ENCODE measurements around the gene DLK1.

Gene DLK1

DNA sequence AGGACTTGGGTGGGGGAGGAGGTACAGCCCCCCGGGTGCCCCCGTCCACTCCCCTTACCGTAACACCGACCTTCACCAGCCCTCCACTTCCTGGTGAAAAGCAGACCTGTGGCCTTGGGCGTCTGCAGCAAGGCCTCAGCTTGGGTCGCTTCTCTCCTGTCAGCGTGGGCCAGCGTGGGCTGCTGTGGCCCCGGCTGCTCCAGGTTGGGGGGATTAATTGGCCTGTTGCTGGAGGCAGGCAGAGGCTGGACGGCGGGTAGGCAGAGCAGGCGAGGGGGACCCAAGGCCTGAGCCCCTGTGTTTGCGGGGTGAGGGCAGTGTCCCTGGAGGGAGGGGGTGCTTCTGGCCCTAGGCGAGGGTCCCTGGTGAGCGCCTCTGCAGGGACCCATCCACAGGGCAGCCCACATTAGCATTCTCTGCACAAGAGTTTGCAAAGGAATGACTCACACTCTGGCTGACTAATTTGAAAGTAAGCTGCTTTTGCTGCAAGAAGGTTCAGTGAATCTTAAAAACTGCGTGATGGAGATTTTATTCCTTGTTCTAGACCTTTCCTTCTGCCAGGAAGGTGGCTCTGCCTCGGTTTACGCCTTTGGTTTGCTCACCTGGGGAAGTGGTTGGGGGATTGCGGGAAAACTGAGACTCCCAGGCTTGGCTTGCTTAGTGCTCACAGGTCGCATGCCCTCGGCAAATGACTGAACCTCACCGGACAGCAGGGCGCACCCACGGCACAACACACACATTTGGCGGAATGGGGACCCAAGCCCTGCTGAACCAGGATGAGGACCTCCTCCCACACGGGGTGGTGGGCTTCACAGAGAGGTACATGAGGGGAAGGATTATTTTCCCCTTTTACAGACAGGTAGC lies 37.9 kb upstream of the DLK1 start:
- Mint-ChIP-seq H3K4me1 (no peaks in the 10 kb centered on the region), H3K27ac (no peak overlapping the region), H3K4me3 (no peak overlapping the region), H3K9me3 (no peaks in the 10 kb centered on the region), H3K36me3 (peaks cover 4% of the 10 kb centered on the region)
- ATAC-seq, result no peak
- DNase-seq (ENCODE audit: low spot score in 2 of 2), result no peak

DNA sequence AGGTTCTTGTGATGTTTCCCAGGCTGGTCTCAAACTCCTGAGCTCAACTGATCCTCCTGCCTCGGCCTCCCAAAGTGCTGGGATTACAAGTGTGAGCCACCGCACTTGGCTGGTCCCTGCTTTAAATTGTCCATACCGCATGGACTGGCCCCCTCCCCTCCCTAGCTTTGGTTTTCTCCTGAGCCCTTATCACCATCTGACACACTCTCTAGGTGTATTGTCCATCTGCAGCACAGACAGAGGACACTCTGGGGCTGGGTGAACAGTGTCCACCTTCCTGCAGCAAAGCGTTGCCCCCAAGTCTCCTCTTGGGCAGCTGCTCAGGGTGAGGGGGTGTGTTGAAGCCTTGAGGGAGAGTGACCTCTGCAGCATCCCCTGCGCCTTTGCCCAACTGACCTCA lies 36.0 kb upstream of the DLK1 start:
- Mint-ChIP-seq H3K36me3 (peaks cover 4% of the 10 kb centered on the region), H3K4me1 (no peaks in the 10 kb centered on the region), H3K9me3 (no peaks in the 10 kb centered on the region), H3K4me3 (no peak overlapping the region), H3K27ac (no peak overlapping the region)
- ATAC-seq, result no peak
- DNase-seq (ENCODE audit: low spot score in 2 of 2), result no peak

DNA sequence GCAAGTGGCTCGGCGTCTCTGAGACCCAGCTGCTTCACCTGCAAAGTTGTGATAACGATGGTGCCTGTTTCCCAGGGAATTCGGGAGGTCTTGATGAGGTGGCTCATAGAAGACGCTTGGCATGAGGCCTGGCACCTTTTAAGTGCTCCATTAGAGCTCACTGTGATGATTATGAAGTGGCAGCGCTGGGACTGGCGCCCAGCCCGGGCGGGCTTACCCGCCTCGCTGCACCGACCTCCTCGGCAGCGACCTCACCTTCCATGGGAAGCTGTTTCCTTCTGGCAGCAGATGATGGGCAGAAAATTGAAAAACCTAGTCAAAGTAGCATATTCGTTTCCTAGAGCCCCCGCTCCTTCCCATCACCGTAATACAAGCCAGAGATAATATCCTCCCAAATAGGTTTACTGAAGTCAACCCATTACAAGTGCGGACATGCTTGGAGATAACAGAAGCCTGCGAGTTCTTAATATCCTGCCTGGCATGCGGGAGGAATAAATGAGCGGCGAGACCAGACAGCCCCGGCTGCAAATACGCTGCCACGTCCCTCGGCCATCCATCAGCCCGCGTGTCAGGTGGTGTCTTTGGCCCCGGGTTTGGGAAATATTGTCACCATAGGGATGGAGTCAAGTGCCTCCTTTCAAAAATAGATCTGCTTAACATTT lies 35.2 kb upstream of the DLK1 start:
- H3K9me3 Mint-ChIP-seq, result no peaks in the 10 kb centered on the region
- no peak for DNase-seq (ENCODE audit: low spot score in 2 of 2)
- H3K4me1 Mint-ChIP-seq, result no peaks in the 10 kb centered on the region
- no peak overlapping the region for H3K27ac Mint-ChIP-seq
- H3K4me3 Mint-ChIP-seq, result no peak overlapping the region
- ATAC-seq, result no peak
- H3K36me3 Mint-ChIP-seq, result peaks cover 4% of the 10 kb centered on the region

DNA sequence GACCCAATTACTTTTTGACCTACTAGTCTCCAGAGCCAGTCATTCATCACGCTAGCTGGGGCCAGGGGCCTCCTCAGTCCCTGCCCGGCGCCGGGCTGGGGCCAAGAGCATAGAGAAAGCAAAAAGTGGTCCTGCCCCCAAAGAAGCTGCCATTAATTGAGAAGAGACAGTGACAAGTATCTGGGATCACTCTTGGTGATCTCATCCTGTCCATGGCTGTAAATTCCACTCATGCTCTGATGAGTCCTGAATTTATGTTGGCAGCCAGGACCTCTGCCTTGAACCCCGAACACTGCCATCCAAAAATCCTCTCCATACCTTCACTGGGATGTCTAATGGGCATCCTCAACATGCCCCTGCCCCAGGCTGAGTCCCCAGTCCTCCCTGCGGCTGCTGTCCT lies 34.4 kb upstream of the DLK1 start:
- H3K4me1 Mint-ChIP-seq, result no peaks in the 10 kb centered on the region
- no peak for ATAC-seq

DNA sequence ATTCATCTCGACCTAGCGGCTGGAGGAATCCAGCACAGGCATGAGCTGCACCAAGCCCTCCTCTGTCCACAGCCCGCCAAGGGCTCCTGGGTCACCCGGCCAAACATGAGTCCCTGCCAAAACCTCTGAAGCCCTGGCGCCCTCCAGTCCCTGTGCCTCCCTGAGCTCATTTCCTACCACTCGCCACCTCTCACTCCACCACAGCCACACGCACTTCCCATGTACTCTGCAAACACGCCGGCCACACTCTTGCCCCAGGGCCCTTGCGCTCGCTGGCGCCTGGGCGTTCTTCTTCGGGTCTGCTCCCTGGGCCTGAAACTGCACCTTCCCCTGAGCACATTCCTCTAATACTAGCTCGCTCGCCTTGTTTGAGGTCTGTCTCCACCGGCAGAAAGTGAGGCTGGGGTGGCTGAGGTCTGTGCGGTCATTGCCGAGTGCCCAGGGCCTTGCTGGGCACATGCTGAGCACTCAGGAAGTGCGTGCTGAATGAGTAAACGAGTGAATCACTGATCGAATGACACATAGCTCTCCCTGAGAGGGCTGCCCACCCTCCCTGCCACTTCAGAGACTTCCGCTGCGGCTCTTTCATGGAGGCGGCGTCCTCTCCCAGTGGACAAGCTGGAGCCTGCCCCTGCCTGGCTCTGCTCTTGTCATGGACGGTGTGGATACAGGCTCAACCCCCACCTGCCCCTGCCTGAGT lies 33.7 kb upstream of the DLK1 start:
- no peak for DNase-seq (ENCODE audit: low spot score in 2 of 2)
- H3K27ac Mint-ChIP-seq, result no peak overlapping the region
- no peak for ATAC-seq
- no peak overlapping the region for H3K4me3 Mint-ChIP-seq
- no peaks in the 10 kb centered on the region for H3K4me1 Mint-ChIP-seq
- H3K36me3 Mint-ChIP-seq, result no peaks in the 10 kb centered on the region
- no peaks in the 10 kb centered on the region for H3K9me3 Mint-ChIP-seq

More for the DNA sequence above, 34.4 kb upstream of the DLK1 start:
- DNase-seq (ENCODE audit: low spot score in 2 of 2), result no peak
- H3K4me3 Mint-ChIP-seq, result no peak overlapping the region
- H3K36me3 Mint-ChIP-seq, result no peaks in the 10 kb centered on the region
- H3K27ac Mint-ChIP-seq, result no peak overlapping the region
- no peaks in the 10 kb centered on the region for H3K9me3 Mint-ChIP-seq

DNA sequence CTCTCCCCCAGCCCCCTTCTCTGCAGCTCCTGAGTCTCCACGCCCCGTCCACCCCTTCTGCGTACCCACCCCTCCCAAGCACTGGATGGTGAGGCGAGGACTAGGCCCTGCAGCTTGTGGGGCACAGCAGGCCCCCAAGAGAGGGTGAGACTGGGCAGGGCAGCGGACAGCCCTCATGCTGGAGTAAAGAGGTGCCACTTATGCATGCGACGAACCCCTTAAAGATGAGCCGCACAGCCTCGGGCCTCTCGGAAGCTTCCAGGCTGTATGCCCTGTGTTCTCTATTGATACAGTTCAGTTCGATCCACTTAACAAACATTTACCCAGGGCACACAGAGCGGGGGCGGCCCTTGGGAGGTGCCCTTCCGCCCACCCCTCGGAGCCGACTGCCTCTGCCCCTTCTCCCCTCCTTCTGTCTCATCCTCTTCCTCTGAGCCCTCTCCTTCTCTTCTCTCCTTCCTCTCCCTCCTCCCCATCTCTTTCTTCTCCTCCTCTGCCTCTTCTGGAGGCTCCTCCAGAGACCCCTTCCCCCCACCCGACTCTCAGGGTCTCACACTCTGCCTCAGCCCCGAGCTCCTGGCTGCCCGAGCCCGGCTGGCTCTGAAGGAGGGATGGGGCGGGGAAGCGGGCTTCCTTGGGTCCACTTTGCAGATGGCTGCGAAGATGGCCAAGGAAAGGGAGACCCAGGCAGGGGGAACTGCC lies 32.7 kb upstream of the DLK1 start:
- no peak overlapping the region for H3K4me3 Mint-ChIP-seq
- H3K4me1 Mint-ChIP-seq, result no peaks in the 10 kb centered on the region
- no peak overlapping the region for H3K27ac Mint-ChIP-seq
- H3K36me3 Mint-ChIP-seq, result no peaks in the 10 kb centered on the region
- H3K9me3 Mint-ChIP-seq, result no peaks in the 10 kb centered on the region
- ATAC-seq (no peak), DNase-seq (ENCODE audit: low spot score in 2 of 2) (no peak)

DNA sequence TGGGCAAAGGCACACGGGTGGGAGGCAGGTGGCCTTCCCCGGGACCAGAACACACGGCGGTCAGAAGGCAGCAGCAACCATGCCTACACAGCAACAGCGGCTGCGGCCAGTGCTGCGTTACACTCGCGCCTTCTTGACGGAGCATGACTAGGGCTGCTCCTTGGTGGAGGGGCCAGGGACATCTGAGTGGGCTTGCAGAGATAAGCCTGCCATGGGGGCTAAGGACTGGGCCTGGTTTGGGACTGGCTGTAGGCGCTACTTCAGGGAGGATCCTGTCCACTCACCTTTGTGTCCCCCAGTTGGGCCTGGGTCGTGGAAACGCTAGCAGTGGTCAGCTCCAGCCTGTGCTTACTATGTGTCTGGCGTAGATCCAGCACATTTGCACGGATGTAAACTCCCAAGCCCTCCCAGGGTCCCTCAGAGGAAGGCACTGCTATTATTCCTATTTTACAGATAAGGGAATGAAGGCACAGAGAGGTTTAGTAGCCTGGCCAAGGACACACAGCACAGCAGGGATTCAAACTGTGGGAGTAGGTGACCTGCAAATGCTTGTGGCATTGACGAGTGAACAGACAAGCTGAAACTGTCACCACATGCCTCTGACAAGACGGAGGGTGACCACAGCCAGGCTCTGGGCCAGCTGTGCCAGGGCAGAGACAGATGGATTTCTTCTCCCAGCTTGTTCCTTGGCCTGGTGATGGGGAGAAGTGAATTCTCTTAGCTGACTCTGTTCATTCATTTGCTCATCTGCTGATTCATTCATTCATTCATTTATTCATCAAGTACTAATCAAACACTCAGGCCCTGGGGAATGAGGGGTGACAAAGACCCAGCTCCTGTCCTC lies 31.9 kb upstream of the DLK1 start:
- Mint-ChIP-seq H3K36me3 (no peaks in the 10 kb centered on the region), H3K9me3 (no peaks in the 10 kb centered on the region), H3K4me3 (no peak overlapping the region), H3K4me1 (no peaks in the 10 kb centered on the region), H3K27ac (no peak overlapping the region)
- ATAC-seq, result no peak
- no peak for DNase-seq (ENCODE audit: low spot score in 2 of 2)

DNA sequence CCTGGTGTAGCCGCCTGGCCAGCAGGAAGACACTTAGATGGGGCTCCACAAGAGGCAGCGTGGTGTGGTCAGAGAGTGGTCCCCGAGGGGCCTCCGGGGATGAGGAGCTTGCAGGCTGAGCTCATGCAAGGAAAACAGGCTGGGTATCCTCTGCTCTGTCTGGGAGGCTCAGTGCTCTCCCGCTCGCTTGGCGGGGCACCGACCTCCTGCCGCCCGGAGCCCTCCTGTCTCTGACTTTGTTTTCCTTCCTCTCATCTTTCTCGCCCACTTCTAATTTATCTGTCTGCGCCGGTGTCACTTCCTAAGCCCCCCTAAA lies 31.3 kb upstream of the DLK1 start:
- Mint-ChIP-seq H3K36me3 (no peaks in the 10 kb centered on the region), H3K4me3 (no peak overlapping the region), H3K27ac (no peak overlapping the region), H3K4me1 (no peaks in the 10 kb centered on the region), H3K9me3 (no peaks in the 10 kb centered on the region)
- DNase-seq (ENCODE audit: low spot score in 2 of 2) (no peak), ATAC-seq (no peak)

DNA sequence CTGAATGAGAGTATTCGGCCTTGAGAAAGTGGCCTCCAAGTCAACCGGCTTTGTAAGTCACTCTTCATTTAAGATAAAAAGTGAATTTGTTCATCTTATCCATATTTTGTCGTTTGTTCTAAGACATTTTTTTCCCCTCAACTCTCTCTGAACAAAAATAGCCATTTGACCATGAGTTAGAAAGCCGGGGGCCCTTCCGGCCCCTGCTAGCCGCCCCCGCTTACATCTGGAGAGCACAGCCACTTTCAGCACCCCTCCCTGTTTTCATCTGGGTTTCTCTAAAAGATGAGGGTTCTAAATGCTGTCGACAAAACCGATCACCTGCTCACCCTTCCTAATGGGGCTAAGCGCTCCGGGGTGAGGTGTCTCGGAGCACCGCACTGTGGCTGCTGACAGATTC lies 30.7 kb upstream of the DLK1 start:
- no peaks in the 10 kb centered on the region for H3K9me3 Mint-ChIP-seq
- H3K27ac Mint-ChIP-seq, result no peak overlapping the region
- no peak overlapping the region for H3K4me3 Mint-ChIP-seq
- no peak for DNase-seq (ENCODE audit: low spot score in 2 of 2)
- H3K36me3 Mint-ChIP-seq, result no peaks in the 10 kb centered on the region
- no peak for ATAC-seq
- no peaks in the 10 kb centered on the region for H3K4me1 Mint-ChIP-seq

DNA sequence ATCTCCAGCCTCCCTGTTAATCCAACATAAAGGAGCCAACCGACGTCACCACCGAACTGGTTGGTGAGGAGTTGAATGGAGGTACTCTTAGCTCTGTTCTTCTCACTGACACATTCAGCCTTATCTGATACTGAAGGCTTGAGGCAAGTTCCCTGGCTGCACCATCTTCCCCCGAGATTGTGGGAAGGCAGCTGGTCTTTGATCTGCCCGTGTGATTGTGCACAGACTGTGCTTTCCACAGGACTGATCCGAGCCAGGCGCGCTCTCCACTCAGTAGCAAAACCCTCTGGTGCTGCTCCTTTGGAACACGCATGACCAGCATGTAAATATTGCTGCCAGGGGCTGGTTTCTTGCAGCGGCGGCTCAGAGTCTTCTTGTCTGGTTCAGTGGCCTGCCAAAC lies 30.1 kb upstream of the DLK1 start:
- no peak for DNase-seq (ENCODE audit: low spot score in 2 of 2)
- Mint-ChIP-seq H3K27ac (no peak overlapping the region), H3K4me1 (no peaks in the 10 kb centered on the region), H3K4me3 (no peak overlapping the region), H3K36me3 (no peaks in the 10 kb centered on the region), H3K9me3 (no peaks in the 10 kb centered on the region)
- no peak for ATAC-seq

DNA sequence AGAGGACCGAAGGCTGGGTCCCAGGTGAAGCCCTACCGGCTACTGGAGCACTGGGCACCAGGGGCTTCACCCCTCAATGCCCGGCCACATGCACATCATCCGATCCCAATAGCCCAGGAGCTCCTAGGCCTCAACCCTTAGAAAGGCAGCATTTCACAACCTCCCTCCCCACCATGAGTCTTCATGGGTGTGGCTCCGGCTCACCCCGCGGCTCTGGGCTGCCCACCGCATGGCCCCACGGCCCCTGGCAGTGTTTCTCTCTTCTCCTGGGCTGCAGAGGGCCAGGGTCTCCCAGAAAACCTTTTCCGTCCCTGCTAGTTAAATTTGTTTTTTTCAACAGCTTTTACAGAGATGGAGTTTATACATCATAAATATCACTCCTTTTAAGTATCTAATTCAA lies 28.6 kb upstream of the DLK1 start:
- no peaks in the 10 kb centered on the region for H3K36me3 Mint-ChIP-seq
- no peak overlapping the region for H3K4me3 Mint-ChIP-seq
- DNase-seq (ENCODE audit: low spot score in 2 of 2) (no peak), ATAC-seq (no peak)
- no peaks in the 10 kb centered on the region for H3K9me3 Mint-ChIP-seq
- H3K4me1 Mint-ChIP-seq, result no peaks in the 10 kb centered on the region
- no peak overlapping the region for H3K27ac Mint-ChIP-seq

DNA sequence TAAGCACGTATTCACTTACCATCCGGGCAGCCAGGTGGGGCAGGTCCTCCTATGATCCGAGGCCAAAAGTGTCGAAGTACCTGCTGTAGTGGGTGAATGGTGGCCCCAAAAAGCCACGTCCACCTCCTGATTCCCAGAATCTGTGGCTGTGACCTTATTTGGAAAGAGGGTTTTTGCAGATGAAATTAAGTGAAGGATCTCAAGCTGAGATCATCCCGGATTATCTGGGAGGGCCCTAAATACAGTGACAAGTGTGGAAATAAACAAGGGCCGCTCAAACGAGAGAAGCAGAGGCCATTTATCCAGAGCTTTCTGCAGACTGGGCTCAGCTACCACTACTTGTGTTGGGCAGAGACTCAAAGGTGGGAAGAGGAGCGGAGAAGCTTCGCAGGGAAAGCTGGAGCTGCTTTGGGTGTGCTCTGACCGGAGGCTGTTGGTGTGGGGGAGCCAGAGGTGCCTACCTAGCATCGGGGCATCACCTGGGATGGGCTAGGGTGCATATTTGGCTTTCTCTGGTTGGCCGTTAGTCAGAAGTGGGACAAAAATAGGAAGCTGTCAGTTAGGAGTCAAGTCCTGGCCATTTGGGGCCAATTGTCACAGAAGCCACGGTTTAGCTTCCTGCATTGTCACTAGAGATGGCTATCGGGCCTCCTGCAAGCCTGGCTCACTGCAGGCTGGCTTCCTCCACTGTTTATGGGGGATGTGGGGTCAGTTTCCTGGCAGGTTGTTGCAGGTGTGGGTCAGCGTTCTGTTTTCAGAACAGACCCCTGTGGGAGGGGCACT lies 27.8 kb upstream of the DLK1 start:
- no peaks in the 10 kb centered on the region for H3K4me1 Mint-ChIP-seq
- ATAC-seq, result no peak
- DNase-seq (ENCODE audit: low spot score in 2 of 2), result no peak
- no peaks in the 10 kb centered on the region for H3K36me3 Mint-ChIP-seq
- H3K4me3 Mint-ChIP-seq, result no peak overlapping the region
- H3K27ac Mint-ChIP-seq, result no peak overlapping the region
- H3K9me3 Mint-ChIP-seq, result no peaks in the 10 kb centered on the region

DNA sequence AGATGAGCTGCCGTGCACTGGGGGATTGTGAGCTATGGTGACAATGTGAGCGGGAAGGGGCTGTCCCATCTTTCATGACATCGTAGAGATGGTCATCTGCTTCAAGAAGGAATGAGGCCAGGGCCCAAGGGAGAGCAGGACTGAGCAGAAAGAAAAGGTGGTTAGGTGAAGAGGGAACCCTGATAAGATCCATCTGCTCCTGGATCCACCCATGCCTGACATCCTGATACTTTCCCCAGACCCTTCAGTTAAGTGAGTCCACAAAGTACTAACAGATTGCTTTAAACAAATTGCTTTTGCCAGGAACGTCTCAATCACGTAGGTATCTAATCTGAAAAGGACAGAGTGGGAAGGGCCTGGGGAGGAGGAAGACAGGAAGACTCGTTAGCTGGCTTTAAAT lies 25.4 kb upstream of the DLK1 start:
- H3K4me1 Mint-ChIP-seq, result no peaks in the 10 kb centered on the region
- H3K4me3 Mint-ChIP-seq, result no peak overlapping the region
- H3K36me3 Mint-ChIP-seq, result no peaks in the 10 kb centered on the region
- DNase-seq (ENCODE audit: low spot score in 2 of 2), result no peak
- ATAC-seq, result no peak
- H3K9me3 Mint-ChIP-seq, result no peaks in the 10 kb centered on the region
- no peak overlapping the region for H3K27ac Mint-ChIP-seq

DNA sequence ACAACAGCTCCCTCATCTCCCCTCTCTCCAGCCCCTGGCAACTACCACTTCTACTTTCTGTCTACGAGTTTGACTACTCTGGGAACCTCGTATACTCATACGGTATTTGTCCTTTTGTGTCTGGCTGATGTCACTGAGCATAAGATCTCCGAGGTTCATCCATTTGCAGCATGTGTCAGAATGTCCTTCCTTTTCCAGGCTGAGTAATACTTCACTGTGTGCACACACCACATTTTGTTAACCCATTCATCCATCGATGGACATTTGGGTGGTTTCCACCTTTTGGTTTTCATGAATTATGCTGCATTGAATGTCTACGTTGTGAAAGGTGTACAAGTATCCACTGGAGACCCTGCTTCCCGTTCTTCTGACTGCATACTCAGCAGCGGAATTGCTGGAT lies 24.1 kb upstream of the DLK1 start:
- Mint-ChIP-seq H3K36me3 (no peaks in the 10 kb centered on the region), H3K27ac (no peak overlapping the region), H3K9me3 (no peaks in the 10 kb centered on the region), H3K4me3 (no peak overlapping the region), H3K4me1 (no peaks in the 10 kb centered on the region)
- no peak for ATAC-seq
- no peak for DNase-seq (ENCODE audit: low spot score in 2 of 2)
